GM19351 (cell line): ENCODE results near the gene CPO.
A peak's percentile ranks its signal among the peaks of the same experiment; 100 is the strongest.
"Not testable (repeated sequence)": the region's sequence is repeated elsewhere in the genome, so short reads cannot be mapped to it uniquely, and the experiment has no call there.

Experiments
- ATAC-seq: cut with Tn5 transposase; IDR thresholded peaks from one replicate; pipeline ENCODE4 v1.9.1; 2021; ENCODE audit warnings: mild to moderate bottlenecking, moderate library complexity; ENCODE audit not compliant: unreplicated experiment

CPO gene

GRCh38 chr2:206939340-206939739 is at the start of gene CPO:
TSS of gene CPO (plus strand) at chr2:206939518. CDS start at chr2:206939600, 82 bp downstream.
- no peak for ATAC-seq

DNA sequence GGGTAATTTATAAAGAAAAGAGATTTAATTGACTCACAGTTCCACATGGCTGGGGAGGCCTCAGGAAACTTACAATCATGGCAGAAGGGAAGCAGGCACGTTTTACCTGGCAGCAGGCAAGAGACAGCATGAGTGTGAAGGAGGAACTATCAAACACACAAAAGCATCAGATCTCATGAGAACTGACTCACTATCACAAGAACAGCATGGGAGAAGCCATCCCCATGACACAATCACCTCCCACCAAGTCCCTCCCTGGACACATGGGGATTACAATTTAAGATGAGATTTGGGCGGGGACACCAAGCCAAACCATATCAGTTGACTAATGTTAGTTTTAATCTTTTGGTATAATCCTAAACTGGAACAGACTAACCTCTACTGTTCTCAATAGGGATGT is 49.1 kb upstream of the CPO start:
- no peak for ATAC-seq

DNA sequence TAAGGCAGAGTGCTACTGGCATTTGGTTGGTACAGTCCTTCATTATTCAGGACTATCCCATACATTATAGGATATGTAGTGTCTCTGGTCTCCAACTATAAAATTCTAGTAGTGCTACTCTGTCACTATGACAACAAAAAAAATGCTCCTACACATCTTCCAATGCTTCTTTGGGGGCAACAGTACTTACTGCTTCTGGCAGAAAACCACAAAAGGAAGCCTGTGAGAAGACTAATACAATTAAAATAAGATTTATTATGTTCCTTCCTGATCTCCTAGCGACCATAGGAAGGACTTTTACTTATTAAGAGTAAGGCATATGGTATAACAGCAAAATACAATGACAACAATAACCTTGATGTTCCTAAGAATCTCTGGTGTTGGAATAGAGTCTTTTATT is 48.4 kb upstream of the CPO start:
- ATAC-seq, result no peak

GRCh38 chr2:206915121-206915520 is 24.2 kb upstream of the CPO start:
- peak; percentile 78 for ATAC-seq

DNA sequence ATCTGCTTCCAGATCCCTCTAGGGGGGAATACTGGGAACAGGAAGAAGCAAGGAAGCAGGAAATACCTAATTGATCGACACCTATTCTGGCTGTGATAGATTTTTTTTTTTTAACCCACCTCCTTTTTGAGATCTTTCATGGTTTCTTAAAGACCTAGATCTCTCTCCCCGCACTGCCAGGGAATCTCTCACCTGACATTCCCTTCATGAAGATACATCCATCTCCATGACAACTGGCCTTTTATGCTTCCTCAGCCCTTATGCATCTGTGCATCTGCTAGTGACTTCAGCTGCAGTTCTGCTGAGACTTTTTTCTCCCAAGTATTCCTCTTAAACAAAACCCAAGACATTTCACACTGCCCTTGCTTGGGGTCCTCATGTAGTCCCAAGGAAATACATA is 21.1 kb upstream of the CPO start:
- no peak for ATAC-seq

DNA sequence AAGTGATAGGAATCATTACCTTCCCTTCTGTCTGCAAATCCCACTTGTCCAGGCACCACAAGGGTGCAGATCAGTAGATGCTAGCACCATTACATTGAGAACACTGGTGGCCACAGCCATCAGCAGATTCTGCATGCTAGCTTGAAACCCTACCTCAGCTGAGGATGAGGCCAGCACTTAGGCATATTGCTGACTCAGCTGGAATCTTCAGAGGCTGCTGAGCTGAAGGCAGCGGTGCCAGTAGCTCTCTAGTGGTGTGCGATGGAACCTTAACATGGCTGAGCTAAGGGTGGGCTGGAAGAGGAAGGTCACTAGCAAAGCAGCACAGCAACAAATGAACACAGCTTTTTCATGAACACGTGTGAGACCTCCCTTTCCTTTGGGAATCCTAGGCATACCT is 19.0 kb upstream of the CPO start:
- no peak for ATAC-seq

DNA sequence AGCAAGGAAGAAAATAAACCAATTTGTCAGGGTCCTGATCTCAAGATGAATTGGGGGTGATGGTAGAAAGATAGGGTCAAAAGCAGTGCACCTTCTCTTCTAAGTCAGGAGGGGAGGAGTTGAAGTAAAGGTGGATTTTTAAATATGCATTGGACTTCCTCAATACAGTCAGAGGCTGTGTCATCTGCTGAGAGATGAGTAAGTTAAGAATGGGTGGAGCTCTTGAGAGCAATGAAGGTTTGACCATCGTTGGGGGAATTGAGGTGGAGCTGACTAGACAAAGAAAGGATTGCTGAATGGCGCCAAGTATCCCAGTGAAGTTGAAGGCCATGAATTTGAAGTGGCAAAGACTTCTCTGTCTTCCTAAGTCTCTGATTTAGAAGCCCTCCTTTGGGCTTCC is 18.4 kb upstream of the CPO start:
- no peak for ATAC-seq

DNA sequence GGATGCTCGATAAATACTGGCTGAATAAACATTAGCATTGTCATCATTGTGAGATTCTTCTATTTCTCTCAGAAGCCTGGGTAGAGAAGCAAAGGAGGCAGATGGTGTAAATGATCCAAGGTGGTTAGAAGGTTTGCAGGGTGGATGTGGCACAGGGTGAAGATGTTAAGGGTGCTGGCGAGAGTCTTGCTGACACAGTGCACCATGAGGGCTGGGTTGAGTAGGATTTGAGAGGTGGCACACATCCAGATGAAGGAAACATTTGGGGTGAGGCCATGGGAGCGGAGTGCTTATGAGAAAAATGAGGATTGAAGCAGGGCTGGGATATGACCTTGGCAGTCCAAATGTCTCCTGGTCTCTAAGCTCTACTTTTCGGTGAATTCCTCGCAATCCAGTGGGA is 17.8 kb upstream of the CPO start:
- ATAC-seq, result no peak

- ATAC-seq, result no peak
Observed at GRCh38 chr2:206935991-206936842, 3.1 kb upstream of the CPO start.

DNA sequence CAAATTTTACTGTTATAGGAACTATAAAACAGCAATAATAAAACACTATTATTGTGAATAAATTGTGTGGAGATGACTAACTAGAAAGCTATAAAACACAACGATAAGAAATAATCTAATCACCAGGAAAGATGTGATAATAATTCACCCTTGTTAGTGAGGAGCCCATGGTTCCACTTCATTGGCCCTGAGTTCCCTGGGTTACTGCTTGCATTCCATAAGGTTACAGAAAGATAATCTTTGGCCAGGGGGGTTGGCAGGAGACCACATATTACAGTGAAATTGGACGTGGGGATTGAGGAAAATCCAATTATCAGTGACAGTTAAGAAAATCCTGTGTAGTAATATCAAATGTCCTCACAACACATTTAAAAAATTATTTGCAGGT is 2.5 kb upstream of the CPO start:
- no peak for ATAC-seq

DNA sequence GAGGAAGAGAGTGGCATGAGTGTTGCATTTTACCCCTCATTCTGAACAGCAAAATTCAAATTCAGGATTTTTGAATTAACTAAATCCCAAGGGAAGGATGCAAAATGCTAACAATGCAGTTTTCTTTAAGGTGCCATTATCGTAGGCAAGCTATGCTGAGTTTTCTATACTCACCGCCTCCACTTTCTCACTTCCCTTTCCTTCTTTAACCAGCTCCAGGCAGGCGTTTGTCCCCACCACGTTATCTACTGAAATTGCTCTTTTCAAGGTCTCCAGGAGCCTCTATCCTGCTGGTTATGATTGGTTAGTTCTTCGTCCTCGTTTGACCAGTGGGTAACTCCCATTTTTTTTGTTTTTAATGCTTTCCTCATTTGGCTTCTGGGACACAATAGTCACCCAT is 1.8 kb upstream of the CPO start:
- peak; percentile 98 for ATAC-seq

DNA sequence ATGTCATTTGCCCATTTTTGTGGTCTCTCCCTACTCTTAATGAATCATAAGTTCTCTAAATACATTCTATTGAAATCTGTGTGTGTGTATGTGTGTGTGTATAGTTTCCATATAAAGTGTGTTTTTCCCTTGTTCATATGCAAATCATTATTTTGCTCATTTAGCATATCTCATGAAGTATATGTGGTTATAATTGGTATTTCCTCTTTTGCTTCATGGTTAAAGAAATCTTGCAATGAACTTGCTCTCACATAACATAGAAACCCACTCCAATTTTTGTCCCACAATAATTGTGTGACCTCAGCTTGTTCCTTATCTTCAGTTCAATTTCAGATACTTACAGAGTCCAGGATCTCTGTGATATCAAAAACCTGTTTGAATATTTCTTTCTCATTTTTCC is 1.2 kb downstream of the CPO start:
- ATAC-seq, result no peak

GRCh38 chr2:206942592-206943478 is 3.5 kb downstream of the CPO start:
- no peak for ATAC-seq

- not testable (repeated sequence) for ATAC-seq
Observed at GRCh38 chr2:206953404-206953803, 14.1 kb downstream of the CPO start.

- no peak for ATAC-seq
Observed at GRCh38 chr2:206955253-206955652, 15.9 kb downstream of the CPO start.

DNA sequence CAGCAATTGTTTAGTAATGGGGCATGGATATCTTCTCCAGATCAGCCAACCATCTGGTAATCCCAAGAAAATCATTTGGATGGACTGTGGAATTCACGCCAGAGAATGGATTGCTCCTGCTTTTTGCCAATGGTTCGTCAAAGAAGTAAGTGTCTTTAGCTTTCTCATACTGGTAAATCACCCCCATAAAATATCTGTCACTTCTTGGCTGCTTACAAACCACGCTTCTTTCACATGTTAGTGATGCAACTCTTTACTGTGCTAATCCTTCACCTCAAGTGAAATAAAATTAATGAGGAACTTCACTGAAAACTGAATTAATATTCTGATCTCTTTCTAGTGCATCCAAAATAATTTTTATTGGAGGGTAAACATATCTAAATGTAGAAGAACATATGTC is 18.9 kb downstream of the CPO start:
- no peak for ATAC-seq

DNA sequence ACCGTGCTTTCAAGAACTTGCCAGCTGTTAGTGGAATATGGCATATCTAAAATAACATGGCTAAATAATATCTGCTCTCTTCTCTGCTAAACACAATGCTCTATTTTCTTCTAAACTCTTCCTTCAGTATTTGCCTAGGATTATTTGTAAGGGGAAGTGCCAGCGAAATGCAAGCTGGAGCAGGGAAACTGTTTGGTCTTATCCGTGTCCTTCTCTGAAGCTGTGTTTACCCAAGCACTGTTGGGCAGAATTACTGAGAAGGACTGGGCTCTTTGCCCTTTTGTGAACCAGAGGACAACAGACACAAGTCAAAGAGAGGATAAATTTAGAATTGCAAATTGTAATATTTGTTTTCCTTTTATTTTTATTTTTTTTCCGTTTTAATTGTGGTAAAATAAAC is 23.6 kb downstream of the CPO start:
- no peak for ATAC-seq

- no peak for ATAC-seq
Observed at GRCh38 chr2:206968134-206969086, 29.1 kb downstream of the CPO start.

- no peak for ATAC-seq
Observed at GRCh38 chr2:206969192-206969591, 29.9 kb downstream of the CPO start.

- ATAC-seq, result no peak
Observed at GRCh38 chr2:206970589-206971360, 31.5 kb downstream of the CPO start.
